Progenitor cell of endocrine pancreas (in vitro differentiated cells): ENCODE results near the gene SRP72. TPM values are rescaled to one million over a fixed set of nuclear protein-coding genes. Genes with fewer than 3 reads are reported as not detected.
"Not testable (repeated sequence)": the region's sequence is repeated elsewhere in the genome, so short reads cannot be mapped to it uniquely, and the experiment has no call there.

Experiments
- DNase-seq: peaks from one replicate; pipeline ENCODE4 v3.0.0; 2021; ENCODE audit warnings: low spot score; ENCODE audit not compliant: unreplicated experiment
- H3K27ac Mint-ChIP-seq: 2 replicates; pipeline ENCODE4 v1.8.0; 2021; ENCODE audit warnings: mild to moderate bottlenecking, moderate library complexity, mixed read lengths
- H3K27me3 Mint-ChIP-seq: 2 replicates; pipeline ENCODE4 v1.8.0; 2021; ENCODE audit warnings: mixed read lengths
- H3K36me3 Mint-ChIP-seq: 2 replicates; pipeline ENCODE4 v1.8.0; 2022; ENCODE audit warnings: mixed read lengths; ENCODE audit not compliant: insufficient read depth
- H3K4me1 Mint-ChIP-seq: 2 replicates; pipeline ENCODE4 v1.8.0; 2021; ENCODE audit warnings: low read depth, mixed read lengths
- H3K4me3 Mint-ChIP-seq: 2 replicates; pipeline ENCODE4 v1.8.0; 2021; ENCODE audit warnings: low read depth, mild to moderate bottlenecking, moderate library complexity, mixed read lengths
- H3K9me3 Mint-ChIP-seq: 2 replicates; pipeline ENCODE4 v1.8.0; 2021; ENCODE audit warnings: low read depth, mixed read lengths
- total RNA-seq: library from RNA; stranded (reverse); gene quantifications from 2 replicates; pipeline ENCODE4 v1.2.1, GENCODE V29; 2021
- TF ChIP-seq, protein P1 (sequence below): fragments of 200-600 bp; sonication (generic); IDR thresholded peaks from one replicate; pipeline ENCODE4 v1.5.0; 2021; ENCODE audit warnings: antibody characterized with exemption, mild to moderate bottlenecking; ENCODE audit not compliant: unreplicated experiment

The SRP72 gene
- total RNA-seq, 1 donor from 2014 or later: 119 TPM

DNA sequence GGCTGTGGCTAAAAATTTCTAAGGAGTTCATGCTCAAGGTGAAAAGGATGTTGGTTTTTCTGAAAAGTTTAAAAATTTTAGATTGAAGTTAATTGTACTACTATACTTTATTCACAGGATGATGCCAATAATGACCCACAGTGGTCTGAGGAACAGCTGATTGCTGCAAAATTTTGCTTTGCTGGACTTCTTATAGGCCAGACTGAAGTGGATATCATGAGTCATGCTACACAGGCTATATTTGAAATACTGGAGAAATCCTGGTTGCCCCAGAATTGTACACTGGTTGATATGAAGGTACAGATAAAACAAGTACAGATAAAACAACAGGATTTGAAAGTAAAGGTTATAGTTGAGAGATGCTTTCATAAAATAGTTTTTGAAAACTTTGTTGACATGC, 19.1 kb upstream of the SRP72 start:
- Mint-ChIP-seq H3K27ac (no peak overlapping the region), H3K36me3 (peaks cover 37% of the 10 kb centered on the region)

DNA sequence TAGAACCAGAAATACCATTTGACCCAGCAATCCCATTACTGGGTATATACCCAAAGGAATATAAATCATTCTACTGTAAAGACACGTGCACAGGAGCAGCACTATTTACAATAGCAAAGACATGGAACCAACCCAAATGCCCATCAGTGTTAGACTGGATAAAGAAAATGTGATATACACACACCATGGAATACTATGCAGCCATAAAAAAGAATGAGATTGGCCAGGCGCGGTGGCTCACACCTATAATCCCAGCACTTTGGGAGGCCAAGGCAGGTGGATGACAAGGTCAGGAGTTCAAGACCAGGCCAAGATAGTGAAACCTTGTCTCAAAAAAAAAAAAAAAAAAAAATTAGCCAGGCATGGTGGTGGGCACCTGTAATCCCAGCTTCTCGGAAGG, 17.9 kb upstream of the SRP72 start:
- DNase-seq, H3K27ac Mint-ChIP-seq, H3K27me3 Mint-ChIP-seq, H3K4me1 Mint-ChIP-seq, H3K4me3 Mint-ChIP-seq, H3K9me3 Mint-ChIP-seq: not testable (repeated sequence)
- H3K36me3 Mint-ChIP-seq: peaks cover 40% of the 10 kb centered on the region

More for the DNA sequence above, 19.1 kb upstream of the SRP72 start:
- Mint-ChIP-seq H3K9me3 (no peaks in the 10 kb centered on the region), H3K27me3 (no peaks in the 10 kb centered on the region), H3K4me3 (no peak overlapping the region), H3K4me1 (peaks cover 4% of the 10 kb centered on the region)
- TF ChIP-seq, protein P1, sequence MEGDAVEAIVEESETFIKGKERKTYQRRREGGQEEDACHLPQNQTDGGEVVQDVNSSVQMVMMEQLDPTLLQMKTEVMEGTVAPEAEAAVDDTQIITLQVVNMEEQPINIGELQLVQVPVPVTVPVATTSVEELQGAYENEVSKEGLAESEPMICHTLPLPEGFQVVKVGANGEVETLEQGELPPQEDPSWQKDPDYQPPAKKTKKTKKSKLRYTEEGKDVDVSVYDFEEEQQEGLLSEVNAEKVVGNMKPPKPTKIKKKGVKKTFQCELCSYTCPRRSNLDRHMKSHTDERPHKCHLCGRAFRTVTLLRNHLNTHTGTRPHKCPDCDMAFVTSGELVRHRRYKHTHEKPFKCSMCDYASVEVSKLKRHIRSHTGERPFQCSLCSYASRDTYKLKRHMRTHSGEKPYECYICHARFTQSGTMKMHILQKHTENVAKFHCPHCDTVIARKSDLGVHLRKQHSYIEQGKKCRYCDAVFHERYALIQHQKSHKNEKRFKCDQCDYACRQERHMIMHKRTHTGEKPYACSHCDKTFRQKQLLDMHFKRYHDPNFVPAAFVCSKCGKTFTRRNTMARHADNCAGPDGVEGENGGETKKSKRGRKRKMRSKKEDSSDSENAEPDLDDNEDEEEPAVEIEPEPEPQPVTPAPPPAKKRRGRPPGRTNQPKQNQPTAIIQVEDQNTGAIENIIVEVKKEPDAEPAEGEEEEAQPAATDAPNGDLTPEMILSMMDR: no peak
- no peak for DNase-seq

DNA sequence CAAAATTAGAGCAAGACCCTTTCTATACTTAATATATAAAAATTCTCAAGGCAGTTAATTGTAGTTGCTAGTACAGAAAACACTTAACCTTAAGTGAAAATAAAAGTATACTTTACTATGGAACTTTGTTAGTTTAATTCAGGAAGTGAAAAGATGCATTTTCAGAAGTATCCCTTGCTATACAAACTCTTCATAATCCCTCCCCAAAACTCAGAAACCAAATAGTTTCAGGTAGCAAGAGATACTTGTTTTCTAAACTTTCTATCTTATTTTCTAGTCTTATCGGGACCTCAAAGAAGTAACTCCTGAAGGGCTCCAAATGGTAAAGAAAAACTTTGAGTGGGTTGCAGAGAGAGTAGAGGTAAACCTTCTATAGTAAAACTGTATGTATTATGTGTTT, 17.1 kb upstream of the SRP72 start:
- Mint-ChIP-seq H3K27me3 (no peaks in the 10 kb centered on the region), H3K4me3 (no peak overlapping the region), H3K9me3 (no peaks in the 10 kb centered on the region), H3K27ac (no peak overlapping the region), H3K36me3 (peaks cover 44% of the 10 kb centered on the region), H3K4me1 (no peaks in the 10 kb centered on the region)
- no peak for DNase-seq
- TF ChIP-seq, protein P1: no peak

DNA sequence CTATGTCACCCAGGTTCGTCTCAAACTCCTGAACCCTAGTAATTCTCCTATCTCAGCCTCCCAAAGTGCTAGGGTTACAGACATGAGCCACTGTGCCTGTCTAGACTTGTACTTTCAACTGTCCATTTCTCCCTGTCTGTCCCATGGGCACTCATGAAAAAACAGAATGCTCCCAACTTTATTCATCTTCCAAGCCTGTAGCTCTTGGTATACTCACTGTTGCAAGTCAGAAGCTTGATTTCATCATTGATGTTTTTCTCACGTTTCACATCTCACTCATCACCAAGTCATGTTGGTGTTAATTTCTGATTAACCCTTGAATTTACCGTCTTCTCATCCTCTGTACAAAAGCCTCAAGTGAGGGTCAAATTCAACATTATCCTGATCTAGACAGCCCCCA, 7.3 kb upstream of the SRP72 start:
- peaks cover 29% of the 10 kb centered on the region for H3K36me3 Mint-ChIP-seq
- H3K4me3 Mint-ChIP-seq: no peak overlapping the region
- H3K4me1 Mint-ChIP-seq: peaks cover 3% of the 10 kb centered on the region
- H3K27me3 Mint-ChIP-seq: no peaks in the 10 kb centered on the region
- no peak for DNase-seq
- TF ChIP-seq, protein P1: no peak
- H3K9me3 Mint-ChIP-seq: no peaks in the 10 kb centered on the region
- no peak overlapping the region for H3K27ac Mint-ChIP-seq

DNA sequence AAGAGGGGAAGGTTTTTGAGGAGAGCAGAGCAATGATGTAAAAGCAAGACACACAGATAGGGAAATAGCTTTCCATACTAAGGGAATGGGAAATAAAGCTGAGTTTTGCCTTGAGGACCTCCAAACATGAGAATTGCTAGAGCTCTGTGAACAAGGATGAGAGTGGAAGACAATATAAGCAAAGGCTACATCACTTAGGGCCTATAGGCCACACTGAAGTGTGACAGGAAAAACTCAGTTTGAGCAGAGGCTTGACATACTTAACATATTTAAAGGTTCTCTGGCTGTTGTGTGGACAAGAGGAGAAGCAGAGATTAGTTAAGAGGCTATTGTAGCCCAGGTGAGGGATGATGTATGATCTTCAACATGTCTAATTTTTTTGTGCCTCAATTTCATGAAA, 5.3 kb upstream of the SRP72 start:
- no peaks in the 10 kb centered on the region for H3K27me3 Mint-ChIP-seq
- DNase-seq: no peak
- H3K27ac Mint-ChIP-seq: no peak overlapping the region
- peaks cover 17% of the 10 kb centered on the region for H3K36me3 Mint-ChIP-seq
- peaks cover 18% of the 10 kb centered on the region for H3K4me1 Mint-ChIP-seq
- H3K9me3 Mint-ChIP-seq: no peaks in the 10 kb centered on the region
- no peak overlapping the region for H3K4me3 Mint-ChIP-seq
- TF ChIP-seq, protein P1: no peak

DNA sequence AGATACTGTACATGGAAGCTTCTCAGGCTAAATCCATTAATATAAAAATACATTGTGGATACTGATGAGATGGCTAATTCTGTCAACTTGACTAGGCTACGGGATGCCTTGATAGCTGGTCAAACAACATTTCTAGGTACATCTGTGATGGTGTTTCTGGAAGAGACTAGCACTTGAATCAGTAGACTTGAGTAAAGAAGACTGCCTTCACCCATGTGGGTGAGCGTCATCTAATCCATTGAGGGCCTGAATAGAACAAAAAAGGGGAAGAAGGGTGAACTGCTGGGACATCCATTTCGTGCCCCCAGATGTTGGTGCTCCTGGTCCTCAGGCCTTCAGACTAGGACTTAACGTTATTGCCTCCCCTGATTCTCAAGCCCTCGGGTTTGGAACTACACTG, 3.7 kb upstream of the SRP72 start:
- H3K9me3 Mint-ChIP-seq: no peaks in the 10 kb centered on the region
- no peaks in the 10 kb centered on the region for H3K27me3 Mint-ChIP-seq
- TF ChIP-seq, protein P1: no peak
- peak overlapping the region; percentile 56 for H3K27ac Mint-ChIP-seq
- H3K36me3 Mint-ChIP-seq: peaks cover 14% of the 10 kb centered on the region
- no peak overlapping the region for H3K4me3 Mint-ChIP-seq
- DNase-seq: no peak
- H3K4me1 Mint-ChIP-seq: peaks cover 24% of the 10 kb centered on the region
